Gastrocnemius medialis (tissue), 4 donors: ENCODE measurements around the gene AP5Z1.

Source experiments
- CTCF ChIP-seq, 5 experiments: fragments of 450-650 bp in 3 of 5; fragments of 200-600 bp in 2 of 5; sonication (generic) in 2 of 5; IDR thresholded peaks in 4 of 5; conservative IDR thresholded peaks in 1 of 5; 1 replicate in 4 of 5; 2 replicates in 1 of 5; pipeline ENCODE4 v1.5.1; 2016 to 2019; ENCODE audit warnings: antibody characterized with exemption in 5 of 5, mild to moderate bottlenecking in 3 of 5, moderate library complexity in 3 of 5
- POLR2A ChIP-seq, 2 donors: fragments of 450-650 bp; IDR thresholded peaks; one replicate each; pipeline ENCODE4 v1.6.1; 2017; ENCODE audit warnings: antibody characterized with exemption in 2 of 2, mild to moderate bottlenecking in 2 of 2, moderate library complexity in 2 of 2

GRCh38 chr7:4740796-4741195 lies 34.6 kb upstream of the AP5Z1 start:
- TF ChIP-seq CTCF (IDR thresholded peaks at IDR 0.05 in 4 of 5, conservative IDR thresholded peaks at IDR 0.05 in 1 of 5) (no peak), POLR2A (IDR thresholded peaks at IDR 0.05) (no peak)
